KOPT-K1 (cell line): ENCODE measurements around the gene TSPAN18.

Experiments used
- H3K27ac ChIP-seq: fragments of 200-600 bp; sonication (generic); 2 replicates; pipeline ENCODE4 v1.5.1; 2016; ENCODE audit warnings: antibody characterized with exemption, mild to moderate bottlenecking, low read depth, low read length; ENCODE audit not compliant: poor library complexity, severe bottlenecking
- H3K36me3 ChIP-seq: fragments of 200-600 bp; sonication (generic); 2 replicates; pipeline ENCODE4 v1.5.1; 2017; ENCODE audit warnings: antibody characterized with exemption, mild to moderate bottlenecking, low read length, moderate library complexity; ENCODE audit not compliant: insufficient read depth
- H3K9me3 ChIP-seq: fragments of 200-600 bp; sonication (generic); 2 replicates; pipeline ENCODE4 v1.5.1; 2017; ENCODE audit warnings: antibody characterized with exemption, low read length, mild to moderate bottlenecking; ENCODE audit not compliant: insufficient read depth, poor library complexity, severe bottlenecking

The TSPAN18 gene

DNA sequence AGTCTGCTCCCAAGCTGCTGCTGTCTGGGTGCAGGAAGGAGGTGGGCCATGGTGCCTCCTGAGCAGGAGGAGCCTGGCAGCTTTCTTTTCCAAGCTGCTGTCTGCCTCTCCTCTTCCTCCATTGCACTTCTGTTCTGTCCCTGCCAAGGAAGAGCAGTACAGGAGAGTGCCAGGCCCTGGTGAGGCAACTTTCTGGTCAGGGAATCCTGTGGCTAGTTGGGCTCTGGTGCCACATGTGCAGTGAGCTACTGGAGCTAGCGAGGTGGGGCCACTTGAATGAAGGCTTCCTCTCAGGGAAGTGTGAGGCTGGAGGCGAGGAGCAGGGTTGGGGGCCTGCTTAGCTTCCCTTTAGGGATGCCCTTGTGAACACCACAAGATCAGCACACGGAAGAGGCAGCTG is 90.0 kb downstream of the TSPAN18 start:
- Histone ChIP-seq H3K36me3 (no peaks in the 10 kb centered on the region), H3K27ac (no peak overlapping the region), H3K9me3 (no peaks in the 10 kb centered on the region)

DNA sequence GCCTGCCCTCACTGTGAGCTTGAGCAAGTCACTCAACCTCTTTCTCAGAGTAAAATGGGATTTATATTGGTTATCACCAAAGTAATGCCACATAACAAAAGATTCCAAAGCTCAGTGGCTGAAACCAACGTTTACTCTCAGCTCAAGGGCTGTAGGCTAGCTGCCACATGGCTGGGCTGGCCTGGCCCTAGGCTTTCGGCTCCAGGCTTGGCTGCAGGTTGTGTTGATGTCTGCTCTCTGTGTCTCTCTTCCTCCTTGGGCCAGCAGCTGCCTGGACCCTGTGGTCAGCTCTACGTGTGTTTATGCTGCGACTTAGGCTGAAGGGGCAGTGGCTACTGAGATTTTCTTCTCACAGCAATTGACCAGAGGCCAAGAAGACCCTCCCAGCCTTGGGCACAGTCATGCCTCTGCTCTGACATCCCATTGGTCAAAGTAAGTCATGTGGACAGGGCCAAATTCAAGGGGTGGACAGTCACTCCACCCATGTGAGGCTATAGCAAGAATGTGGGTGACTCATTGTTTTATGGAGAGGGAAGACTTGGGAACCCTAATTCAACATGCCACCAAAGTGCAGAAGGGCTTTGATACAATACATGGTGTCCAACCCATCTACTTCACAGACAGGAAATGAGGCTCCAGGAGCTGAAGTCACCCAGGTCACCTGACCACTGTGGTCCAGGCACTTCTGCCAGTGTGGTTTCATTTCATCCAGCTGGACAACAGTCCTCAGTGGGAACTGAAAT is 90.6 kb downstream of the TSPAN18 start:
- no peak overlapping the region for H3K27ac ChIP-seq
- H3K36me3 ChIP-seq: no peaks in the 10 kb centered on the region
- peaks cover 1% of the 10 kb centered on the region for H3K9me3 ChIP-seq

DNA sequence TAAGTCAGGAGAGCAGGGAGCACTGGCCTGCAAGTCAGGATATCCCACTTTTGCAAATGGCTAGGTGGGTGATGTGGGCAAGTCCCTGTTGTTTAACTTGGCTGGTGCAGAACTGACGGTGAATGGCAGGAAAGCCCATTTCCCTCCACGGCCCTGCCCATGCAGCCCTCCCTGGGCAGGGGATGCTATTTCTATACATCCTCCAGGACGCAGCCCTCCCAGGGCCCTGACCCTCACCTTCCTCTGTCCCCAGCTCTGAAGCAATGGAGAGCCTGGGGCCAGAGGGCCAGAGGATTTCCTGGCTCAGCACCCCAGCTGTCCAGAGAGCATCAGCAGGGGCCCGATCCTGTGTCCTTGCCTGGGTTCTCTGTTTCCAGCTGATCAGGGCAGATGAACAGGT is 91.3 kb downstream of the TSPAN18 start:
- peaks cover 9% of the 10 kb centered on the region for H3K9me3 ChIP-seq
- no peak overlapping the region for H3K27ac ChIP-seq
- no peaks in the 10 kb centered on the region for H3K36me3 ChIP-seq

DNA sequence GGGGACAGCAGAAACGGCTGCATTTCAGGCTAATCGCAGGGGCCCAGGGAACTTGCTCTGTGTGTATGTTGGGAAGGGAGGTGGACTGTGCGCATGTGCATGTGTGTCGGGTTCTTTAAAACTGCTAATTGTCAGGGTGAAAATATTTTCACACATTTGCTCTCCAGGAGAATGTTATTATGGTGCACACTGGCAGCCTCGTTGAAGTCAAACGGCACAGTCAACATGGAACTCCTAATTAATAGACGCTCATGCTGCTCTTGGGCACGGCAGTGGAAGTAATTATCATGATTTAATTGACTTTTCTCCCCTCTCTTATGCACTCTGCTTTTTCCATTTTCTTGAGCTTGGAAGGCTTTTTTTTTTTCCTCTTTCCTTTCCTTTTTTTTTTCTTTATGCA is 92.6 kb downstream of the TSPAN18 start:
- no peak overlapping the region for H3K27ac ChIP-seq
- peaks cover 13% of the 10 kb centered on the region for H3K9me3 ChIP-seq
- no peaks in the 10 kb centered on the region for H3K36me3 ChIP-seq

DNA sequence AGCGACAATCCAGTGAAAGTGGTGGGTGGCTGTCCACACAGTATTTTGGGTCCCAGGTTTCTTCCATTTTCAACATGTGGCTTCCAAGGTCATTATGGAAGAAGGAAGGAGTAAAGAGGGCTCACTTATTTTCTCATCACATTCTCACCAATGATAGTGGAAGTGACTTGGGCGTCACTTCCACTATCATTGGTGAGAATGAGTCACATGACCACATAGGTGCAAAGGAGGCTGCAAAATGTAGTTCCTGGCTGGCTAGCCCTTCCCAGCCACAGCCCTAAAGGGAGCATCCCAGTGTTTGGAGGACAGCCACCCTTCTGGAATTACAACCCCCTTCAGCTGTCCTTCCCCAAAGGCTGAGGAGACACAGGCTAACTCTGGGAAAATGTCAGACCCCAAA is 95.6 kb downstream of the TSPAN18 start:
- Histone ChIP-seq H3K36me3 (no peaks in the 10 kb centered on the region), H3K27ac (no peak overlapping the region), H3K9me3 (peaks cover 13% of the 10 kb centered on the region)

DNA sequence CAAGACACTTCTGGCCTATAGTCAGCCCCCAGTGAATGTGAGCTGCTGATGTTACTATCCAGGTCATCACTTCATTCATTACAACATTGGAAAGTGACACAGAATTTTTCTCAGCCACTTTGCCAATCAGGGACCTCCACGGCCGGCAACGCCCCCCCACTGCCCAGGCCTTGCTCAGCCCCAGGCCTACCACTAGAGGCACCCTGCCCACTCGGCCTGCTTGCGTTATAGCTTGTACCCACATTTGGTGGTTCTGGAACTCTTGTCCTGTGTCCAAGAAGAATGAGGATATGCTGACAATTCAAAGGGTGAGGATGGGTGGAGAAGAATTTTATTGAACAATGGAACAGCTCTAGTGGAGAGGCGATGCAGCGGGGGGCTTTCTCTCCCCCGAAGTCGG is 96.2 kb downstream of the TSPAN18 start:
- no peaks in the 10 kb centered on the region for H3K36me3 ChIP-seq
- no peak overlapping the region for H3K27ac ChIP-seq
- H3K9me3 ChIP-seq: peaks cover 13% of the 10 kb centered on the region

DNA sequence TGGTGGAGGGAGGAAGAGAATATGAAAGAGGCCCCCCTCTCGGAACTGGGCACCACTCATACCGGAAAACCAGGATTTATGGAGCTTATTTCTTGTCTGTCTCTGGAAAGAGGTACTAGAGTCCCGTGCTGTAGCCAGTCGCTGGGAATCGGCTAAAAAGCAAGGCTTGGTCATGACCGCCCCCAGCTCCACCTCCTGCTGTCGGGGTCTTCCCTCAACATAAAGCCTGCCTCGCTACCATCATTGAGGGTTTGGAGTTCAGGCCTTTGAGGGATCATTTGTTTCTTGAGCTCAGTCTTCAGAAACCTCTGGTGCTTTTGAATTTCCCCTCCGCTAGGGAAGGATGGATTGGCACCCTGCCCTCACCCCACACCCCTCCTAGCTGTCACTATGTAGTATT is 97.1 kb downstream of the TSPAN18 start:
- Histone ChIP-seq H3K27ac (no peak overlapping the region), H3K9me3 (peaks cover 13% of the 10 kb centered on the region), H3K36me3 (no peaks in the 10 kb centered on the region)

DNA sequence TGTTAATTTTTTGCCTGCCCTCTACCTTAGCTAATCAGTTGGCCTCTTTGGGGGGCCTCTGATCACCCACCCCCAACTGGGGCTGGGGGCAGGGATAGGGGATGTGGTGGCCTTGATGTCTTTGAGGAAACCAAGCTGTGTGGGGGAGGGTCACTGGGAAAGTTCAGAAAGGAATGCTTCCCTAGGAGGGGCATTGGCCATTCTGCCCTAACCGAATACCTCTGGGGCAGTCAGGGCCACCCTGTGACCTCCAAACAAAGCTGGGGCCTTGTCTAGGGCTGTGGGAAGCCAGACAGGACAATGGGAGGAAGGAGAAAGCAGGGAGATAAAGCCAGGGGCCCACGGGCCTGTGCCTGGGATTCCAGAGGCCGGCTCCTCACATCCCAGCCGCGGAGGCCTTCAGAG is 97.5 kb downstream of the TSPAN18 start:
- Histone ChIP-seq H3K9me3 (peaks cover 13% of the 10 kb centered on the region), H3K27ac (no peak overlapping the region), H3K36me3 (no peaks in the 10 kb centered on the region)

DNA sequence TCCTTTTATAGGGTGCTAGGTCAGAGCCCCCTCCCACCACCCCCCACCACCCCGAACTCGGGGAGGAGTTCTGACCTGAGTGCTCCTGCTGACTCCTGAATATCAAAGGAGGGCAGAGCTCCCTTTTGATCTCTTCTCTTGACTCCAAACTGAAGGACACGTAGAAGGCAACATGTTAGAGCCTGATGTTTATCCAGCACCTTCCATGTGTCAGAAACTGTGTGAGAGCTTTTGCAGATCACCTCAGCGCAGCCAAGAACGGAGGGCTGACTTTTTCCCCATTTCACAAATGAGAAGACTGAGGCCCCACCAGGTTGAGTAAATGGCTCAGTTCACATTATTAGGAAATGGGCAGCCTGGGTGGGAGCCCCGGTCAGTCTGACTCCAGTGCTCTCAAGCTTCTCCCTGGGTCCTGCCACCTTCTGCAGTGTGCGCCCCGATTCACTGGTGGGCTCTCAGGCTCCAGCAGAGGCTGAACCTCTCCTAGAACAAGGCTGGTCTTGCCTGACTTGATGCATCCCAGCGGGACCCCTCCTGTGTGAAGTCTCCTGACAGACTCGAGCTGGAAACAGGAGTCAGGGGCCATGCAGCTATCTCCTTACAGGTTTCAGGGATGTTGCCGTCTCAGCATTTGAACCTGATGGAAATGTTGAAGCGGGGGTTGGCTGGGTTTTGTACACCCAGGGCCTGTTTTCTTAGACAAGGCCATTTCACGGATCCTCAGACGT is 98.5 kb downstream of the TSPAN18 start:
- H3K27ac ChIP-seq: no peak overlapping the region
- no peaks in the 10 kb centered on the region for H3K36me3 ChIP-seq
- H3K9me3 ChIP-seq: peaks cover 13% of the 10 kb centered on the region

DNA sequence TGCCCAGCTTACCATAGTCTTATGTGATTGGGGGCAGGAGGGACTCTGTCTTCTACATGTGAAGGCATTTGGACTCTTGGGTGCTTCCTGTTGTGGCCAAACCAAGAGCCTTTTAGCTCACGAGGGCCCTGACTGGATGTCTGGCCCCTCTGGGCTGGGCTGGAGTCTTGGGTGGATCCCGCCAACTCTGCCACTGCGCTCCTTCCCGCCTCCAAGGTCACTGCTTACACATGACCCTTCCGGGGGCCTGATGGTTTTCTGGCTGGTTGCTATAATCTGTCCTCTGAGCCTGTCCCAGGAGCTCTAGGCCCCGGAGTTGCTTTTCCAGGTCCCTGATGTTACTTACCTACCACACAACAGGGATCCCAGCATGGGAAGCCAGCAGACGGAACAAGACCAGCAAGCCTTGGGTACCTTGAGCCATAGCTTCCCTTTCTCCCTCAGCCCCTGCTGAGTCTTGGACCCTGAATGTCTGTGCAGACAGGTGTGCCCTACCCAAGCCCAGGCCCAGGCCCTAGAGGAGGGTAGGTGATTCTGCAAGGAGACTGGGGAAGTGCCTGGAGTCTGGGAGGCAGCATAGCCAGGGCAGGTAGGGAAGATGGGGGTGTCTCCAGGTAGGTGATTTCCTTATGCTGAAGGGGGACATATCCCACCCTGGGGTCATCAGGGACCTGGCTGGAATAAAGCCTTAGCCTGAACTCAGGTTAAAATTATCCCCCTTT is 100.3 kb downstream of the TSPAN18 start:
- Histone ChIP-seq H3K9me3 (peaks cover 13% of the 10 kb centered on the region), H3K36me3 (no peaks in the 10 kb centered on the region), H3K27ac (no peak overlapping the region)

DNA sequence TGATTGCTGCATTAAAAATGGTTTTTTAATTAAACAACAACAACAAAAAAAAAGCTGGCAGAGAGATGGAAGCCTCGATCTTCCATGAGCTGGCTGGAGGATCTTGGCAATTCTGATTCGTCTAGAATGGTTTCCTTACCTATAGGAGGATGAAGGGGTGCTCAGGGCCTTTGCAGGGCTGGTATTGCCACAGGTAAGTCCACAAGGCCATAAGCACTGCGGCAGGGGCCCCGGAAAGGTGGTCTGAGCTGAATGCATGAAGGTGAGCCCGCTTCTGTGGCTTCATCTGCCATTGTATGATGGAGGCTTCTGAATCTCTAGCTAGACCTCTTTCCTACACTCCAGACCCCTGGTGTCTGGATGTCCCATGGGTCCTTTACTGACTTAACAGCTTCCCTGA is 101.5 kb downstream of the TSPAN18 start:
- no peak overlapping the region for H3K27ac ChIP-seq
- peaks cover 2% of the 10 kb centered on the region for H3K9me3 ChIP-seq

DNA sequence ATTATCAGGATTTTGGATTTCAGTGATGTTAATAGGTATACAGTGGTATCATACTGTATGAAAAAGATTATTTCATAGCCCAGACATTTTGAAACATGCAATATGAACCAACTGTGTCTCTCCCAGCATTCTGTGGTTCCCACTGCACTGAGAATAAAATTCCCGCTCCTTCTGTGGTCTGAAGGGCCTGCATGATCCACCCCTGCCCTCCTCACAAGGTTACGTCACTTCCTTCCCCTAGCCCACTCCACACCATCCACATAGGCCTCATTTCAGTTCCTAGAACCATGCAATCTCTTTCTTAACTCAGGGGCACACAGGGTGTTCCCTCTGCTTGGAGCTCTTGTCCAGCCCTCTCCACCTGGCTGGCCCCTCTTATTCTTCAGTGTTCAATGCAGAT is 103.1 kb downstream of the TSPAN18 start:
- Histone ChIP-seq H3K9me3 (no peaks in the 10 kb centered on the region), H3K36me3 (no peaks in the 10 kb centered on the region), H3K27ac (no peak overlapping the region)

More for the DNA sequence above, 101.5 kb downstream of the TSPAN18 start:
- no peaks in the 10 kb centered on the region for H3K36me3 ChIP-seq

DNA sequence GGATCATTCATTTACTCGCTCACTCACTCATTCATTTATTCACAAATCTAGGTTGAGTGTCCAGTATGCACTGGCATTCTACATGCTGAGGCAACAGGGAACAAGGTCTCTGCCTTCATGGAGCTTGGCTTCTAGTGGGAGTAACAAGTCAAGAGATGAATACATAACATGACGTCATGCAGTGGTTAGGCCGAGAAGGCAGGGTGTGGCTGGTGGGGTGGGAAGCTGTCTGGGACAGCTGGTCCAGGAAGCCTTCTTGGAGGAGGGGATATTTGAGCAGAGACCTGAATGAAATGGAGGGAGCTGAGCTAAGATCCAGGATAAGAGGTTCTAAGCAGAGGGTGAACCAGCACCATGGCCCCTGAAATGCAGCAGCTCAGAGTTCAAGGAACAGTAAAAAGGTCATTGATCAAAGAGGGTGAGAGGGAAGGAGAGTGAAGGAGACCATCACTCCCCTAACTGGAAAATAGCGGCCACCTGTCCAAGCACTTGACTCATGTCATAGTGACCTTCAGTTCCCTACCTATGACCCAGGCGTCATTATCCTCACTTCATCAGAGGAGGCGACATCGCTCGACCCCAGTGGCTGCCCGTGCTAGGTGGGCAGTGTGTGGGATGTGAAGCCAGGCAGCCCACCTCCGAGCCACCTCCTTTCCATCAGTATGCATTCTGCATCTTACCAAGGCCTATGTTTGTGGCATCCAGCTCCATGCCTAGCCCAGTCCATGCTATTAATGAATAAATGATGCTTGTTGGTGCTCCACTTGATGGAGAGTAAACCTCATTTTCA is 105.0 kb downstream of the TSPAN18 start:
- Histone ChIP-seq H3K27ac (no peak overlapping the region), H3K9me3 (peaks cover 2% of the 10 kb centered on the region), H3K36me3 (no peaks in the 10 kb centered on the region)

DNA sequence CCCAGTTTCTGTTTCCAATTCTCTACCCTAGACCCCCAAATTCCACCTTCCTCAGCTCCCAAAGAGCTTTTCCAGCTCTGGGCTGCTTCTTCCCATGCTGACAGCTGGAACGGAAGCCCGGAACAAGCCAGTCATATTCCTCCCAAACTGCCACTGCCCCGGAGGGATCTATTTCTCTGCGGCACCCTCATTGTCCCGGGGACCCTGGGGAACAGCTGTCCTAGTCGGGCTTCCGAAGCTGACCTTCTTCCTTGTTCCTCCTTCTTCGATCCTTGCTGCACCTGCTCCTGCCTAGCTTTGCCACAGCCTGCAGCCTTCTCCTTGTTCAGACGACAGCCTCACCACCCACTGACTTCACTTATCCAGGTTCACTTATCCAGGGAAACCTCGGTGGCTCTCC is 105.7 kb downstream of the TSPAN18 start:
- H3K27ac ChIP-seq: no peak overlapping the region
- peaks cover 7% of the 10 kb centered on the region for H3K9me3 ChIP-seq
- no peaks in the 10 kb centered on the region for H3K36me3 ChIP-seq
